Measurements from ENCODE around the gene PER1. TPM values are rescaled to one million over a fixed set of nuclear protein-coding genes. Genes with fewer than 3 reads are reported as not detected.

The PER1 gene
- total and polyA plus RNA-seq, 2 of the 13 experiments (the other 11 are each of a cell fraction or from before 2014, with no cell fraction given), result 2.6 to 3.6 TPM

GRCh38 chr17:8109661-8110455 is 42.3 kb downstream of the PER1 start (continued):
- TF ChIP-seq, protein P1, sequence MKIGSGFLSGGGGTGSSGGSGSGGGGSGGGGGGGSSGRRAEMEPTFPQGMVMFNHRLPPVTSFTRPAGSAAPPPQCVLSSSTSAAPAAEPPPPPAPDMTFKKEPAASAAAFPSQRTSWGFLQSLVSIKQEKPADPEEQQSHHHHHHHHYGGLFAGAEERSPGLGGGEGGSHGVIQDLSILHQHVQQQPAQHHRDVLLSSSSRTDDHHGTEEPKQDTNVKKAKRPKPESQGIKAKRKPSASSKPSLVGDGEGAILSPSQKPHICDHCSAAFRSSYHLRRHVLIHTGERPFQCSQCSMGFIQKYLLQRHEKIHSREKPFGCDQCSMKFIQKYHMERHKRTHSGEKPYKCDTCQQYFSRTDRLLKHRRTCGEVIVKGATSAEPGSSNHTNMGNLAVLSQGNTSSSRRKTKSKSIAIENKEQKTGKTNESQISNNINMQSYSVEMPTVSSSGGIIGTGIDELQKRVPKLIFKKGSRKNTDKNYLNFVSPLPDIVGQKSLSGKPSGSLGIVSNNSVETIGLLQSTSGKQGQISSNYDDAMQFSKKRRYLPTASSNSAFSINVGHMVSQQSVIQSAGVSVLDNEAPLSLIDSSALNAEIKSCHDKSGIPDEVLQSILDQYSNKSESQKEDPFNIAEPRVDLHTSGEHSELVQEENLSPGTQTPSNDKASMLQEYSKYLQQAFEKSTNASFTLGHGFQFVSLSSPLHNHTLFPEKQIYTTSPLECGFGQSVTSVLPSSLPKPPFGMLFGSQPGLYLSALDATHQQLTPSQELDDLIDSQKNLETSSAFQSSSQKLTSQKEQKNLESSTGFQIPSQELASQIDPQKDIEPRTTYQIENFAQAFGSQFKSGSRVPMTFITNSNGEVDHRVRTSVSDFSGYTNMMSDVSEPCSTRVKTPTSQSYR (CRISPR knock-in tag; IDR thresholded peaks at IDR 0.05; ENCODE audit: borderline replicate concordance), result no peak
- TF ChIP-seq AGO1 (IDR thresholded peaks at IDR 0.05; ENCODE audit: low read depth, low read length, poor library complexity, severe bottlenecking) (peak; percentile 41), ZSCAN9 (CRISPR knock-in tag; IDR thresholded peaks at IDR 0.05; ENCODE audit: borderline replicate concordance) (no peak), RFXAP (CRISPR knock-in tag; IDR thresholded peaks at IDR 0.05; ENCODE audit: borderline replicate concordance) (0 out of 2 replicates have a peak, but pooled peaks have one; percentile 24), ZEB1 (IDR thresholded peaks at IDR 0.05; ENCODE audit: insufficient replicate concordance, low read depth) (peak; percentile 84), ZNF33B (CRISPR knock-in tag; IDR thresholded peaks at IDR 0.05) (no peak), GABPB1 (CRISPR knock-in tag; IDR thresholded peaks at IDR 0.05) (peak; percentile 49; the same call in 1 of the 2 replicates), RAD21 (CRISPR knock-in tag; IDR thresholded peaks at IDR 0.05) (peak; percentile 61), EP300 (IDR thresholded peaks at IDR 0.05; ENCODE audit: low read depth in 2 of 2, low read length in 2 of 2) (no peak), EP300 (CRISPR knock-in tag; IDR thresholded peaks at IDR 0.05; ENCODE audit: borderline replicate concordance) (no peak), PATZ1 (CRISPR knock-in tag; IDR thresholded peaks at IDR 0.05) (peak; percentile 84), TGIF2 (CRISPR knock-in tag; IDR thresholded peaks at IDR 0.05) (no peak), MTA1 (CRISPR knock-in tag; IDR thresholded peaks at IDR 0.05; ENCODE audit: borderline replicate concordance) (0 out of 2 replicates have a peak, but pooled peaks have one; percentile 13), ZNF850 (CRISPR knock-in tag; conservative IDR thresholded peaks at IDR 0.05) (no peak), ZFP91 (CRISPR knock-in tag; IDR thresholded peaks at IDR 0.05; ENCODE audit: borderline replicate concordance) (peak; percentile 21; the same call in 1 of the 2 replicates), KDM2A (CRISPR knock-in tag; IDR thresholded peaks at IDR 0.05; ENCODE audit: borderline replicate concordance, low read depth) (peak; percentile 58; the same call in 1 of the 2 replicates), ZNF598 (CRISPR knock-in tag; IDR thresholded peaks at IDR 0.05; ENCODE audit: borderline replicate concordance) (no peak)
- TF ChIP-seq, protein P2, sequence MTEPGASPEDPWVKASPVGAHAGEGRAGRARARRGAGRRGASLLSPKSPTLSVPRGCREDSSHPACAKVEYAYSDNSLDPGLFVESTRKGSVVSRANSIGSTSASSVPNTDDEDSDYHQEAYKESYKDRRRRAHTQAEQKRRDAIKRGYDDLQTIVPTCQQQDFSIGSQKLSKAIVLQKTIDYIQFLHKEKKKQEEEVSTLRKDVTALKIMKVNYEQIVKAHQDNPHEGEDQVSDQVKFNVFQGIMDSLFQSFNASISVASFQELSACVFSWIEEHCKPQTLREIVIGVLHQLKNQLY (CRISPR knock-in tag; IDR thresholded peaks at IDR 0.05), result no peak
- TF ChIP-seq, protein P3, sequence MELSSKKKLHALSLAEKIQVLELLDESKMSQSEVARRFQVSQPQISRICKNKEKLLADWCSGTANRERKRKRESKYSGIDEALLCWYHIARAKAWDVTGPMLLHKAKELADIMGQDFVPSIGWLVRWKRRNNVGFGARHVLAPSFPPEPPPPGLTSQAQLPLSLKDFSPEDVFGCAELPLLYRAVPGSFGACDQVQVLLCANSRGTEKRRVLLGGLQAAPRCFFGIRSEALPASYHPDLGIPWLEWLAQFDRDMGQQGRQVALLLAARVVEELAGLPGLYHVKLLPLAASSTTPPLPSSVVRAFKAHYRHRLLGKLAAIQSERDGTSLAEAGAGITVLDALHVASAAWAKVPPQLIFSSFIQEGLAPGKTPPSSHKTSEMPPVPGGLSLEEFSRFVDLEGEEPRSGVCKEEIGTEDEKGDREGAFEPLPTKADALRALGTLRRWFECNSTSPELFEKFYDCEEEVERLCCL (CRISPR knock-in tag; IDR thresholded peaks at IDR 0.05; ENCODE audit: borderline replicate concordance), result no peak

All from HepG2 (cell line).